ENCODE measurements around the gene TMEM37.

TMEM37 gene

GRCh38 chr2:119481501-119482455, 50.1 kb downstream of the TMEM37 start:
- no peak for DNase-seq

DNA sequence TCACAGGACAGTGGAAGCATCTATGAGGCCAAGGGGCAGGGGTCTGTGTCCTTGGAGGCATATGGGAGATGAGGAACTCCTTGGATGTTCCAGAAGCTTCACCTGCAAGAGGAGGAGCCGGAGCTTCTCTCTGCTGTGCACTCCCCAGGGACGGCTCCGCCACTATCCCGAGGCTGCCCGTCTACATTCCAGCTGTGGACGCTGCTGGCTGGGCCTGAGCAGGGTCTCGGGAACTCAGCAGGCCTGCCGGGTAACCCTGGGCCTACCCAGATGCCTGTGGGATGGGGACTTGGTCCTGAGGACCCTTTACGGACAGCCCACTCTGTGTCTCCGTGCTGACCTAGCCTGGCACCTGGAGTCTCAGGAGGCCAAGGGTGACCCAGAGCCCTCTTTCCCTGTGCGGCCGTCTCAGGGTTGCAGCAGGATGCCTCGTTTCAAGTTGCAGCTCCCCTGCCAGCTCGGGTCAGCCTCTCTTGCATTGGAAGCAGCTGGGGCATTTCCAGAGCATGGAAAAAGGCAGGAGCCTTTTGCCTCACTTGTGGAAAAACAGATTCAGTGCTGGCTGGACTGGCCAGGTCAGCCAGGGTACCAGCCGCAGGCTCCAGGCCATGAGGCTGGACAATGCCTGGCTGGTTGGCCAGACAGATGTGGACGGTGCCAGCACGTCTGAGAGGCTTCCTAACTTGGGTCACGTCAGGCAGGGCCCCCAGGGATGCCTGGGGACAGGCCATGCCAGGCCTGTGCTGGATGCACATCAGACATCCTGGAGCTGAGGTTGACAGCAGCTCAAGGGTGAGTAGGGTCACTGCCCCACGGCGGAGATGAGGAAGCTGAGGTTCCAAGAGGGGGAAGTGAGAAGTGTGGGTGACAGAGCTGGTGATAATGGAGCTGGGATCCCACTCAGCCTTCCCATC, 51.1 kb downstream of the TMEM37 start:
- DNase-seq, result no peak

- no peak for DNase-seq
Observed at GRCh38 chr2:119483395-119483753, 51.7 kb downstream of the TMEM37 start.

- DNase-seq, result no peak
Observed at GRCh38 chr2:119483896-119484718, 52.5 kb downstream of the TMEM37 start.

DNA sequence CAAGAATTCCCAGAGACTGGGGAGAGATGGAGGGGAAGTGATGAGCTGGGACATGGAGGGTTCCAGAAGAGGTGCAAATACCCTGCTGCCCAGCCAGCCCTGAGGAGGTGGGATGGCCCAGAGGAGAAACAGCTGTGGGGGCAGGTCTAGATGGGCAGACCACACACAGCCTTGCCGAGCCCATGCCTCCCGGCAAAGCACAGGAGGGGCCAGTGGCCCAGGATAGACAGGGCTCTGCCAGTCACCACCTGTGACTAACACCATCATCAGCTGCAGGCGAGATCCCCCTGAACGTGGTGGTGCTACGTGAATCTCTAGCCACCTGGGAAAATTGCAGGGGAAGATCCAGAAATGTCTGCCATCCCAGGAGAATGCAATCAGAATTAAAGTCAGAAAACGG, 53.2 kb downstream of the TMEM37 start:
- no peak for DNase-seq

- no peak for DNase-seq
Observed at GRCh38 chr2:119485336-119486110, 53.9 kb downstream of the TMEM37 start.

GRCh38 chr2:119486196-119486827, 54.7 kb downstream of the TMEM37 start:
- no peak for DNase-seq

GRCh38 chr2:119486886-119487285, 55.2 kb downstream of the TMEM37 start:
- DNase-seq, result no peak

- DNase-seq, result no peak
Observed at GRCh38 chr2:119487434-119488244, 56.0 kb downstream of the TMEM37 start.
